HG03103 (cell line): Measurements from ENCODE around the gene PAPPA.

Source experiments
- ATAC-seq: cut with Tn5 transposase; IDR thresholded peaks from one replicate; pipeline ENCODE4 v1.9.1; 2021; ENCODE audit warnings: low read depth; ENCODE audit not compliant: unreplicated experiment

PAPPA gene

DNA sequence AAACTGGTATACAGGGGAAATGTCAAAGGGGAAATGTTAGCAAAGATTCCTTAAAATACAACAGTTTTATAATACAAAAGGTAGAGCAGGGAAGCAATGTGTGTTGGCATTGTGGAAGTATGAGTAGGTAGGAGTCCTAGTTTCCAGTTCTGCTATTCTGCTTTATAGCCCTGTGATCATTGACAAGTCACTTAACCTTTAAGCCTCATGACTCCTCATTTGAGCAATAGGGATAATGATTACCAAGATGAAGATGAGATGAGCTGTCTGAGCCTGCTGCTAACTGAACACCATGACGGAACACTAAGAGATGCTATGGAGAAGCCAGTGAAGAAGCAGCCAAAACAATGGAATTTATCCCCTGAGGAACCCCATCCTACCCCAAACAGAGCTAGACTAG lies 251.7 kb downstream of the PAPPA start:
- no peak for ATAC-seq

DNA sequence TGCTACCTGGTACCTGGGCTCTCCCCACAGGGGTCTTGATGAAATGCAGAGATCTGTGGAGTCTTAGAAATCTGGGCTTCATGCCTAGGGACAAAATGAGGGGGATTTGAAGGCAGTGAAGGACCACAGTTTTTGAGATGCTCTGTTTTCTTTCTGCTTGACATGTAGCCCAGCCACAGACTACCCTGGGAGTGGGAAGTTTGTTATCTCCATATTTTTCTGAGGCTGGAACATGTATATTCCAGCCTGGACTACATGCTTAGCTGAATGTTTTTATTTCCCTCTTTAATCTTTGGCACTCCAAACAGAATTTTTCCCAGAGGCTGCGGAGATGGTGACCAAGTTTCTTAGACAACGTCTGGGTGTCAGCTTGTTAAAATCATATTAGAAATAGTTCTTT lies 252.9 kb downstream of the PAPPA start:
- no peak for ATAC-seq

GRCh38 chr9:116409129-116409528 lies 255.5 kb downstream of the PAPPA start:
- ATAC-seq = no peak

- no peak for ATAC-seq
Measured at GRCh38 chr9:116409638-116410037, 256.0 kb downstream of the PAPPA start.

- no peak for ATAC-seq
Measured at GRCh38 chr9:116411506-116411905, 257.9 kb downstream of the PAPPA start.

- no peak for ATAC-seq
Measured at GRCh38 chr9:116414374-116414773, 260.8 kb downstream of the PAPPA start.

- no peak for ATAC-seq
Measured at GRCh38 chr9:116416421-116416820, 262.8 kb downstream of the PAPPA start.

GRCh38 chr9:116417464-116417863 lies 263.9 kb downstream of the PAPPA start:
- ATAC-seq = no peak

DNA sequence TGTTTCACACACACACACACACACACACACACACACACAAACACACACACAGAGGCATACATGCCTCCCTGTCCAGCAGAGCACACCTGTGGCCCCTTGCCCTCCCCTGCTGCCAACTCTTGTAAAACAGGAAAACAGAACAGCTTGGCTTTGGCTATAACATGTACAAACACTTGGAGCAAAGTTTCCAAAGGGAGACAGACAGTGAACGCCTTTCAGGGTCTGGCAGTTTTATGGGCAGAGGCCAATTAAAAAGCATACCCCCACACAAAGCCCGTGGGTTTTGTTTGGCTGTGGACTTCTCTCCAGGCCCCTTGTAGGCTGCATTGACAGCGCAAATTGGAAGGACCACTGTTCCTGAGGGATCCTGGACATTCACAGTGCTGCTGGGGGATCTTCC lies 265.6 kb downstream of the PAPPA start:
- ATAC-seq = no peak

- no peak for ATAC-seq
Measured at GRCh38 chr9:116420993-116421538, 267.5 kb downstream of the PAPPA start.

DNA sequence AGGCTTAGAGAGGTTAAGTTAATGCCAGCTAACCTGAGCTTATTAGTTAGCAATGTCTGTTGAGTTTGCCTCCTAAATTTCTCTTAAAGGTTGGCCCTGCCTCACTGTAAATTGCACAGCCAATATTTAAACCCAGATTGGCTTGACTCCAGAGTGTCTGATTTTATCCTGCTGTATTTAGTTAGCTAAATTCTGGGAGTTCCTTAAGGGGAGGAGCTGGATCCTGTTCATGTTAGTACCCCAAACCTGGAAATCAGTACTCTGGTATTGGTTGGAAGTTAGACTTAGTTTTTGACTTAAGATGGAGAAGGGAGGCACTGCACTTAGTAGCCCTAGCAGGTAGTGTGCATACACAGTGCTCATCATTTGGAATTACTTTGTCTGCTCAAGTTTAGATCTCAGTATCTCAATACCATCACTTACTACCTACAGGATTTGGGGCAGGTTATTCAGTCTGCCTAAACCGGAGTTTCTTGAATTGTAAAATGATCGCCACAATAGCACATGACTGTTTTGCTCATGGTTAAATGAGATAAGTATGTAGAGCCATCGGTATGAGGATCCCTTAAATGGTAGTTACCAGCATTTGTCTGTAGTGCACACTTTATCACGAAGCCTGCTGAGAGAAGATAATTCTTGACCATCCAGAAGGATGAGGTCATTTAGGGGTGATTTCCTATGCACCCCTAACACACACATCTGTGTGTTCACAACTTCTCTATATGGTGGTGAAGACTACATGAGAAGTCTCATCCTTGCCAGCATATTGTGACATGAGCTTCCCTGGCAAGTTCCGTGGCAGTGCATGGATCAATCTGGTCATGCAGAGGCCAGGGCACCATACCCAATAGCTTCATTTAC lies 268.8 kb downstream of the PAPPA start:
- no peak for ATAC-seq

DNA sequence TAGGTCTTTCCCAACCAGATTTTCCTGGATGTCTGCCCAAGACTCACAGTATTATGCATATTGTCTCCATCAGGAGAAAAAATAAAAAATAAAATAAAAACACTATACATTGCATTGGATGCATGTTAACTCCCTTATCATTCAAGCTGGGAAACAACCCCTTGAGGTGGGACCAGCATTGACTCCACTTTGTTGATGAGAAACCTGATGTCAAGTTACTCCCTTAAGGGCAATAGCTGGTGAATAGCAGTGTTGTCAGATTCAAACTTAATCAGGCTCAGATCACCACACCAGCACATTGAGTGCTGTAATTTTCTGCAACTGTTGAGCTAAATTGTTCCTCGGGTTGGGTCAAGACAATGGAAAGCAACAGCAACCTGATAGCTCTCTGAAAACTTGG lies 269.6 kb downstream of the PAPPA start:
- no peak for ATAC-seq

DNA sequence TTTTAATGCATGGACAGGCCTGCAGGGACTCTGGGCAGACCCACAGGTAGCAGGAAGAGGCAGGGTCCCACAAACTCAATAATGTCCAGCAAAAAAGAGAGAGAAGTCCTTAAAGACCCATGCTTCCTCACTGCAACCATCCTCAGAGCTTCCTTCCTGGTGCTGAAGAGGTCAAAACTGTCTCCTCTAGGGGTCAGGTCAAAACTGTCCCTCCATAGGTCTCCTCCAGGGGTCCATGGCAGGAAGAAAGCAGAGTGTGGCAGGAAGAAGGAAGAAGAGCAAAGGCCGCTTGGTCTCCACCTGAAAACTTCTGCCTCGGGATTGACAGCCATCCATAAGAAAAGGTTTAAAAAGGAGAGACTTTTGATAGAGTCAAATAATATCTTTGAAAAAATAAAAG lies 271.7 kb downstream of the PAPPA start:
- no peak for ATAC-seq

- no peak for ATAC-seq
Measured at GRCh38 chr9:116430849-116431248, 277.3 kb downstream of the PAPPA start.

GRCh38 chr9:116432051-116432450 lies 278.5 kb downstream of the PAPPA start:
- ATAC-seq = no peak

DNA sequence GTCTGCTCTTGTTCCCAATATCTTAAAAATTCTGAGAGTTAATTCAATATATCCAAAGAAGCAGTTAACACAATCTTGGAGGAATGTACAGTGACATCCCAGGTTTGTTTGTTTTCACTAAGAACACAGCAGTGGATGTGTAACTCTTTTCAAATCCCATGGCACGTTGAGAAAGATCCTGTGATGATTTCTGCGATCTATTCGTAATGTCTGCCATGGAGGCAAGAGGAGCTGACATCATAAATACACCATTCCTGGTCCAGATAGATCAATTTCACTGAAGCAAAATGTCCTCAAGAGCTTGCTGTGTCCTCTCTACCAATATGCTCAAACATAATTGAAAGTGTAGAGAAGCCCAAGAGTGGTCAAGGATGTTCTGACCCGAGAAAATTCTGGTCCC lies 280.7 kb downstream of the PAPPA start:
- ATAC-seq = no peak

DNA sequence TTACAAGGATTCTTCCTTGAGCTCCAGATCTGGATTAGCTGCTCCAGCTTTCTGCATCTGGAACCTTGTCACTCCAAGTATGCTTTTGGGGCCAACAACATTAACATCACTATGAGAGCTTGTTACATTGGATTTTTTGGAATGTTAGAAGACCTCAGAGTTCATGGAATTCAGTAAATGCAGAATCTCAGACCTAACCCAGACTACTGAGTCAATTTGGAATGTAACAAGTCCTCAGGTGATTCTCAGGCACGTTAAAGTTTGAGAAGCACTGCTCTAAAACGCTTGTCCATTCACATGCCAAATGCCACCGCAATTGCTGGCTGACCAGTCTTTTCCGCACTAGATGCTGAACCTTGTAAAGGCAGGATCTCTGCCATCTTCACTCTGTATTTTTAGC lies 282.1 kb downstream of the PAPPA start:
- no peak for ATAC-seq

- ATAC-seq = no peak
Measured at GRCh38 chr9:116436121-116436520, 282.5 kb downstream of the PAPPA start.

DNA sequence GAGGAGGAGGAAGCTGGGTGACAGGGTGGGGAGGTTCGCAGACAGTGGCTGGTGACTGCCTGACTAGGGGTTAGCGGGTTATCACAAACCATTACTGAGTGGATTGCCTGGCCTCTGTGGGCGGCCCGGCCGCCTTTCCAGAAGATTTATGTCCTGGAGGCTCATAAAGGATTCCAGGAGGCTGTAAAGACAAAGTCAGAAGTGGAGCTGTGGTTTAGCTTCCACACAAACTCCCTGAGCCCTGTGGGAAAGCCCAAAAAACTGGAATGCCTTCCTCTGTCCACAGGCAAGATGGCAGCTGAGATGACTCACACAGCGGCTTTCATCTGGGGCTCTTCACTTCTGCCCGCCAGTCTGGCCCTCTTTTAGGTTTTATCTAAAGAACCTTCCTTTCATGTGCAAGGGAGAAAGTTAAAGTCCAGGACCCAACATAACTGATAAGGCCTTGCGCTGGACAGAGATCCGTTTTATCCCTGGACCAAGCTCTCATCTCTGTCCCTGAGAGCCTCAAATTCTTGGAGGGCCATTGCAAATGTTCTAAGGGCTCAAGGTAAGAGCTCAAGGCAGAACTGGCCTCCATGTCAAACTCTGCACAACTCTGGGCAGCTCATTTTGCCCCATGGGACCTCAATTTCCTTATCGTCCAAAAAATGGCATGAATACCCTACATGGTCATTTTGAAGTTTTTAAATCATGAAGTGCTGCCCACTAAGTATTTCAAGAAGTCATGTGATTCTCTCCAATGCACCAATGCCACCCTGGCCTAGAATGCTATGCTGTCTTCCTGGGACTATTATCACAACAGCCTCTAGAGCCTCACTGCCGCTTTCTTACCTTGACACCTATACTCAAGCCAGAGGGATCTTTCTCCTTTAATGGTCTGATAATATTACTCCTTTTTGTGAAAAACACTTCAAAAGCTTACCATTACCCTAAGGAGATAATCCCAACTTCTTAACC lies 284.1 kb downstream of the PAPPA start:
- no peak for ATAC-seq

GRCh38 chr9:116442528-116442927 lies 288.9 kb downstream of the PAPPA start:
- ATAC-seq = no peak

- ATAC-seq = no peak
Measured at GRCh38 chr9:116447934-116448333, 294.3 kb downstream of the PAPPA start.
